Endothelial cell (in vitro differentiated cells): Measurements from ENCODE around the gene CNOT9. TPM values are rescaled to one million over a fixed set of nuclear protein-coding genes. Genes with fewer than 3 reads are reported as not detected.

Experiments
- DNase-seq: peaks from one replicate; pipeline ENCODE4 v3.0.0; 2021; ENCODE audit warnings: low spot score
- H3K27ac Mint-ChIP-seq: one replicate; pipeline ENCODE4 v1.8.0; 2021; ENCODE audit warnings: mixed read lengths, inconsistent platforms; ENCODE audit not compliant: unreplicated experiment
- H3K27me3 Mint-ChIP-seq: one replicate; pipeline ENCODE4 v1.8.0; 2021; ENCODE audit warnings: mild to moderate bottlenecking, moderate library complexity, mixed read lengths, inconsistent platforms; ENCODE audit not compliant: unreplicated experiment
- H3K36me3 Mint-ChIP-seq: one replicate; pipeline ENCODE4 v1.8.0; 2021; ENCODE audit warnings: mild to moderate bottlenecking, low read depth, mixed read lengths, inconsistent platforms; ENCODE audit not compliant: unreplicated experiment
- H3K4me1 Mint-ChIP-seq: one replicate; pipeline ENCODE4 v1.8.0; 2021; ENCODE audit warnings: mild to moderate bottlenecking, mixed read lengths, inconsistent platforms; ENCODE audit not compliant: unreplicated experiment
- H3K4me3 Mint-ChIP-seq: one replicate; pipeline ENCODE4 v1.8.0; 2021; ENCODE audit warnings: mild to moderate bottlenecking, mixed read lengths, inconsistent platforms; ENCODE audit not compliant: unreplicated experiment
- H3K9me3 Mint-ChIP-seq: one replicate; pipeline ENCODE4 v1.8.0; 2021; ENCODE audit warnings: mixed read lengths, inconsistent platforms; ENCODE audit not compliant: unreplicated experiment
- total RNA-seq: library from RNA; stranded (reverse); fragmentation: NEBNext Ultra II Directional; extraction: Animal tissue kit (Norgen Biotek cat#: 25700); gene quantifications from one replicate; pipeline ENCODE4 v1.2.1, GENCODE V29; 2021; ENCODE audit not compliant: unreplicated experiment
- TF ChIP-seq, protein P1 (sequence below): fragments of 200-600 bp; sonication (generic); IDR thresholded peaks from one replicate; pipeline ENCODE4 v1.5.0; 2021; ENCODE audit warnings: antibody characterized with exemption; ENCODE audit not compliant: unreplicated experiment

Gene CNOT9
- total RNA-seq, 1 donor from 2014 or later: 56.1 TPM

DNA sequence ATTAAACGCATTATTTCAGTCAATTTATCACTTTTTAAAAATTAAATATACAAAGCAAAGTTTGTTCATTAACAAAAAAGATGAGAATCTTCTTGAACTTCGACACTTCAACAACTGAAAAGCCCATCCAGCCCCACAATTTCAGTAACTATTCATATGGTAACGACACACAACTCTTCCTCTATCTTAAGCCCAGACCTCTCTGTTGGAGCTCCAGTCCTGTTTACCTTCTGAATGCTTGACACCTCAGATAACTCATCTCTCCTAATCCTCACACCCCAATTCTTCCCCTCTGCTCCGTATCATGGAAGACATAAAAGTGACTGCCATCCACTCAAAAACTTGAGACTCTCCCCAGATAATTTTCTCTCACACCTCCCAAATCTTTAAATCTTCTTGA, 13.1 kb upstream of the CNOT9 start:
- no peaks in the 10 kb centered on the region for H3K27me3 Mint-ChIP-seq
- H3K36me3 Mint-ChIP-seq: peaks cover 22% of the 10 kb centered on the region
- peaks cover 3% of the 10 kb centered on the region for H3K4me1 Mint-ChIP-seq
- no peak overlapping the region for H3K4me3 Mint-ChIP-seq
- no peak for DNase-seq
- H3K27ac Mint-ChIP-seq: peak overlapping the region; percentile 3
- H3K9me3 Mint-ChIP-seq: no peaks in the 10 kb centered on the region
- TF ChIP-seq, protein P1, sequence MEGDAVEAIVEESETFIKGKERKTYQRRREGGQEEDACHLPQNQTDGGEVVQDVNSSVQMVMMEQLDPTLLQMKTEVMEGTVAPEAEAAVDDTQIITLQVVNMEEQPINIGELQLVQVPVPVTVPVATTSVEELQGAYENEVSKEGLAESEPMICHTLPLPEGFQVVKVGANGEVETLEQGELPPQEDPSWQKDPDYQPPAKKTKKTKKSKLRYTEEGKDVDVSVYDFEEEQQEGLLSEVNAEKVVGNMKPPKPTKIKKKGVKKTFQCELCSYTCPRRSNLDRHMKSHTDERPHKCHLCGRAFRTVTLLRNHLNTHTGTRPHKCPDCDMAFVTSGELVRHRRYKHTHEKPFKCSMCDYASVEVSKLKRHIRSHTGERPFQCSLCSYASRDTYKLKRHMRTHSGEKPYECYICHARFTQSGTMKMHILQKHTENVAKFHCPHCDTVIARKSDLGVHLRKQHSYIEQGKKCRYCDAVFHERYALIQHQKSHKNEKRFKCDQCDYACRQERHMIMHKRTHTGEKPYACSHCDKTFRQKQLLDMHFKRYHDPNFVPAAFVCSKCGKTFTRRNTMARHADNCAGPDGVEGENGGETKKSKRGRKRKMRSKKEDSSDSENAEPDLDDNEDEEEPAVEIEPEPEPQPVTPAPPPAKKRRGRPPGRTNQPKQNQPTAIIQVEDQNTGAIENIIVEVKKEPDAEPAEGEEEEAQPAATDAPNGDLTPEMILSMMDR: no peak

DNA sequence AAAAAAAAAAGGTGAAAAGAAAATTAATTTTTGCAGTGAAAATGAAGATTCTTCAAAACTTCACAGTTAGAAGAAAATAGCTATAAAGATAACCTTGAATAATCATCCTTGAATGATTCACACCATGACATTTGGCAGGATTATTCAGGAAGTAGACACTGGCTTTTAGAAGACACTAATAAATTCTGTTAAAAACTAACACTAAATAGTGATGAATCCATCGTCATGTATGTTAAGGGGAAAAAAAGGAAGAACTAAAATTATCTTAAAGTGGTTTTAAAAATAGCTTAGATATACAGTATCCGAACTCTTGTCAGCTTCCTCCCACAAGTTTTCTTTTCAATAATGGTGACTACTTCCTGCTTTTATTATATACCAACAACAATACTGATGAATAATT, 10.7 kb upstream of the CNOT9 start:
- Mint-ChIP-seq H3K4me1 (peaks cover 3% of the 10 kb centered on the region), H3K4me3 (no peak overlapping the region), H3K27ac (no peak overlapping the region), H3K27me3 (peaks cover 2% of the 10 kb centered on the region), H3K9me3 (no peaks in the 10 kb centered on the region), H3K36me3 (peaks cover 14% of the 10 kb centered on the region)
- no peak for DNase-seq
- TF ChIP-seq, protein P1: no peak

DNA sequence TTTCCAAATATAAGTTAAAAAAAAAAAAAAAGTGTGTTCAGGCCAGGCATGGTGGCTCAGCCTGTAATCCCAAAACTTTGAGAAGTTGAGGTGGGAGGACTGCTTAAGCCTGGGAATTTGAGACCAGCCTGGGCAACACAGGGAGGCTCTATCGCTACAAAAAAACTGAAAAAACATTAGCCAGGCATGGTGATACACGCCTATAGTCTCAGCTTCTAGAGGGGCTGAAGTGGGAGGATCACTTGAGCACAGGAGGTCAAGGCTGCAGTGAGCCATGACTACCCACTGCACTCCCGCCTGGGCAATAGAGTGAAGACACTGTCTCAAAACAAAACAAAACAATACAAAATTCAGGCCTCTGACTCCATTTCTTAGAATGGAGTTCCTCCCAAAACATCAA, 9.7 kb upstream of the CNOT9 start:
- peaks cover 3% of the 10 kb centered on the region for H3K4me1 Mint-ChIP-seq
- no peak overlapping the region for H3K27ac Mint-ChIP-seq
- H3K9me3 Mint-ChIP-seq: no peaks in the 10 kb centered on the region
- TF ChIP-seq, protein P1: no peak
- peaks cover 5% of the 10 kb centered on the region for H3K36me3 Mint-ChIP-seq
- H3K4me3 Mint-ChIP-seq: no peak overlapping the region
- H3K27me3 Mint-ChIP-seq: peaks cover 2% of the 10 kb centered on the region
- no peak for DNase-seq

DNA sequence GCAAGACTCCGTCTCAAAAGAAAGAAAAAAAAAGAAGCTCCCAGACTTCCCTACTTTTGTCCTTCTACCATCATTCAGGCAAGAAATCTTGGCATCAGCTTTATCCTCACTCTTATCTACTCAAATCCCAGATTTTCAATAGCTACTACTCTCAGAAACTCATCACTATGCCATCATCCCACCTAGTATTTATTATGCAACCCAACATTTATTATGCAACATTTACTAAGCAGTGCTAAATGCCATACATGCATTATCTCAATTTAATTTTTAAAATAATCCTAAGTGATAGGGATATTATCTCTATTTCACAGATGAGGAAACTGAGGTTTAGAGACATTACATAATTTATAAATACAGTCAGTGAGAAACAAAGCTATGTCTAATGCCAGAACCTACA, 4.6 kb upstream of the CNOT9 start:
- H3K27me3 Mint-ChIP-seq: peaks cover 8% of the 10 kb centered on the region
- no peaks in the 10 kb centered on the region for H3K9me3 Mint-ChIP-seq
- peaks cover 9% of the 10 kb centered on the region for H3K4me1 Mint-ChIP-seq
- no peak overlapping the region for H3K27ac Mint-ChIP-seq
- H3K36me3 Mint-ChIP-seq: peaks cover 13% of the 10 kb centered on the region
- no peak for DNase-seq
- H3K4me3 Mint-ChIP-seq: no peak overlapping the region
- TF ChIP-seq, protein P1: no peak

DNA sequence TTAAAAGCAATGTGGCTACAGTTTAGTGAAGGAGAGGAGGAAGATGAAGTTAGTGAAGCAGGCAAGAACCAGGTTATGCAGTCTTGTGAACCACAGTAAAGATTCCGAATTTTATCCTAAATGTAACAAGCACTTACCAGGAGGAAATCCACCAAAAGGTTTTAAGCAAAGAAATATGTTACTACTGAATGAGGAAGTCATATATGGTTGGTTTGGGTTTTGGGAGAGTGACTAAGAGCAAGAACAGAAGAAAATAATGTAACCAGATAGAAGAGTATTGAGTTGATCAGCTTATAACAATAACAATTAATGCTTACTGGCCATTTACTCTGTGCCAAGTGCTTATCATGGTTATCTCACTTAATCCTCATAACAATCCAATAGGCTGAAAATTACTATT, 2.3 kb upstream of the CNOT9 start:
- peaks cover 19% of the 10 kb centered on the region for H3K36me3 Mint-ChIP-seq

More for the DNA sequence above, 2.3 kb upstream of the CNOT9 start:
- Mint-ChIP-seq H3K4me1 (peaks cover 27% of the 10 kb centered on the region), H3K9me3 (no peaks in the 10 kb centered on the region), H3K27me3 (peaks cover 11% of the 10 kb centered on the region), H3K4me3 (no peak overlapping the region), H3K27ac (no peak overlapping the region)
- DNase-seq: no peak
- TF ChIP-seq, protein P1: no peak
